GM23338 (cell line): ENCODE measurements around the gene CDC25C. TPM values are rescaled to one million over a fixed set of nuclear protein-coding genes. Genes with fewer than 3 reads are reported as not detected.

Experiments
- ATAC-seq: fragments of 200-7000 bp; cut with Tn5 transposase; 3 replicates; pipeline ENCODE4 v1.9.1; 2020
- DNase-seq: peaks from one replicate; pipeline ENCODE4 v3.0.0-alpha.2; 2015; ENCODE audit warnings: low spot score
- H2AFZ ChIP-seq: fragments of 200-600 bp; sonication (generic); 2 replicates; pipeline ENCODE4 v1.8.0; 2016; ENCODE audit warnings: antibody characterized with exemption, mild to moderate bottlenecking, moderate library complexity
- H3F3A ChIP-seq: fragments of 200-600 bp; sonication (generic); replicated peaks from 2 replicates; pipeline ENCODE4 v1.8.0; 2017; ENCODE audit warnings: antibody characterized with exemption, mixed run types, low read depth
- H3K27ac ChIP-seq: fragments of 200-600 bp; sonication (generic); 2 replicates; pipeline ENCODE4 v1.6.1; 2016; ENCODE audit warnings: low read depth
- H3K27me3 ChIP-seq: fragments of 200-600 bp; sonication (generic); 2 replicates; pipeline ENCODE4 v1.8.0; 2016; ENCODE audit warnings: mild to moderate bottlenecking, mixed run types, moderate library complexity; ENCODE audit not compliant: insufficient read depth
- H3K36me3 ChIP-seq: fragments of 200-600 bp; sonication (generic); 2 replicates; pipeline ENCODE4 v1.8.0; 2016; ENCODE audit warnings: mild to moderate bottlenecking; ENCODE audit not compliant: insufficient read depth
- H3K4me1 ChIP-seq: fragments of 200-600 bp; sonication (generic); 2 replicates; pipeline ENCODE4 v1.8.0; 2016; ENCODE audit warnings: mild to moderate bottlenecking, moderate library complexity; ENCODE audit not compliant: insufficient read depth
- H3K4me2 ChIP-seq: fragments of 200-600 bp; sonication (generic); 2 replicates; pipeline ENCODE4 v1.7.1; 2017; ENCODE audit warnings: mixed run types
- H3K4me3 ChIP-seq: fragments of 200-600 bp; sonication (generic); 2 replicates; pipeline ENCODE4 v1.6.1; 2016; ENCODE audit warnings: mixed run types
- H3K79me2 ChIP-seq: fragments of 200-600 bp; sonication (generic); replicated peaks from 2 replicates; pipeline ENCODE4 v1.8.0; 2017; ENCODE audit warnings: mild to moderate bottlenecking; ENCODE audit not compliant: insufficient read depth
- H3K9me2 ChIP-seq: fragments of 200-600 bp; sonication (generic); 2 replicates; pipeline ENCODE4 v1.8.0; 2017; ENCODE audit not compliant: insufficient read depth
- H4K20me1 ChIP-seq: fragments of 200-600 bp; sonication (generic); replicated peaks from 2 replicates; pipeline ENCODE4 v1.8.0; 2017; ENCODE audit warnings: mild to moderate bottlenecking; ENCODE audit not compliant: insufficient read depth
- H3K27ac Mint-ChIP-seq: 2 replicates; pipeline ENCODE4 v1.8.0; 2020; ENCODE audit warnings: inconsistent platforms, mild to moderate bottlenecking, moderate library complexity, mixed read lengths
- H3K27me3 Mint-ChIP-seq: 3 replicates; pipeline ENCODE4 v1.8.0; 2022; ENCODE audit warnings: low read depth, mild to moderate bottlenecking, moderate library complexity, mixed read lengths, inconsistent platforms; ENCODE audit not compliant: insufficient read depth, poor library complexity
- H3K36me3 Mint-ChIP-seq: 3 replicates; pipeline ENCODE4 v1.8.0; 2021; ENCODE audit warnings: low read depth, mild to moderate bottlenecking, inconsistent platforms, moderate library complexity, mixed read lengths
- H3K4me1 Mint-ChIP-seq: 3 replicates; pipeline ENCODE4 v1.8.0; 2020; ENCODE audit warnings: mild to moderate bottlenecking, inconsistent platforms, mixed read lengths
- H3K4me3 Mint-ChIP-seq: 3 replicates; pipeline ENCODE4 v1.8.0; 2021; ENCODE audit warnings: moderate library complexity, mild to moderate bottlenecking, inconsistent platforms, mixed read lengths
- H3K9me3 Mint-ChIP-seq: 3 replicates; pipeline ENCODE4 v1.8.0; 2020; ENCODE audit warnings: moderate library complexity, mild to moderate bottlenecking, inconsistent platforms, mixed read lengths
- CREB1 ChIP-seq: fragments of 250-450 bp; sonication (Bioruptor Pico); IDR thresholded peaks from 2 replicates; pipeline ENCODE4 v1.5.0; 2020; ENCODE audit warnings: low read depth, mild to moderate bottlenecking, moderate library complexity
- EZH2 ChIP-seq: fragments of 200-600 bp; sonication (generic); IDR thresholded peaks from one replicate; pipeline ENCODE4 v1.8.0; 2017; ENCODE audit warnings: antibody characterized with exemption, mild to moderate bottlenecking, low read depth; ENCODE audit not compliant: unreplicated experiment
- EZH2phosphoT487 ChIP-seq: fragments of 200-600 bp; sonication (generic); IDR thresholded peaks from one replicate; pipeline ENCODE4 v1.8.1; 2018; ENCODE audit warnings: antibody characterized with exemption; ENCODE audit not compliant: unreplicated experiment
- JUNB ChIP-seq: IDR thresholded peaks from one replicate; pipeline ENCODE4 v1.6.1; 2016; ENCODE audit warnings: antibody characterized with exemption; ENCODE audit not compliant: unreplicated experiment
- NANOG ChIP-seq: IDR thresholded peaks from 2 replicates; pipeline ENCODE4 v1.6.1; 2016; ENCODE audit warnings: antibody characterized with exemption, borderline replicate concordance
- POLR2AphosphoS5 ChIP-seq: IDR thresholded peaks from 2 replicates; pipeline ENCODE4 v1.6.1; 2016; ENCODE audit warnings: antibody characterized with exemption, low read depth
- REST ChIP-seq: IDR thresholded peaks from one replicate; pipeline ENCODE4 v1.6.1; 2018; ENCODE audit warnings: antibody characterized with exemption; ENCODE audit not compliant: unreplicated experiment
- STAT1 ChIP-seq: IDR thresholded peaks from one replicate; pipeline ENCODE4 v1.6.1; 2016; ENCODE audit warnings: antibody characterized with exemption; ENCODE audit not compliant: unreplicated experiment
- ZNF114 ChIP-seq: fragments of 250-450 bp; sonication (Bioruptor Pico); IDR thresholded peaks from 2 replicates; pipeline ENCODE4 v1.5.0; 2020; ENCODE audit warnings: mild to moderate bottlenecking, moderate library complexity
- ZNF462 ChIP-seq: fragments of 250-450 bp; sonication (Bioruptor Pico); IDR thresholded peaks from 2 replicates; pipeline ENCODE4 v1.5.0; 2020; ENCODE audit warnings: mild to moderate bottlenecking, moderate library complexity
- polyA plus RNA-seq: library from polyadenylated mRNA; unstranded; fragments of >200 nt; fragmentation: Nextera tagmentation; extraction: Ambion mirVana; gene quantifications from 2 replicates; pipeline ENCODE4 v1.2.1, GENCODE V29; 2016
- total RNA-seq: library from RNA; depleted of rRNA; stranded (reverse); fragments of >200 nt; shearing (Covaris generic); gene quantifications from 2 replicates; pipeline ENCODE4 v1.2.3, GENCODE V29; 2014
- TF ChIP-seq, protein P1 (sequence below), 2 experiments: fragments of 200-600 bp in 1 of 2; sonication (generic) in 1 of 2; conservative IDR thresholded peaks; 2 replicates each; pipeline versions ENCODE4 v1.5.1 to v1.6.1; 2016 to 2017; ENCODE audit warnings: antibody characterized with exemption in 2 of 2, low read depth in 2 of 2, mild to moderate bottlenecking in 2 of 2, moderate library complexity in 1 of 2

The CDC25C gene
- total and polyA plus RNA-seq, 2 experiments from 2014 or later = 20.9 to 25.6 TPM

DNA sequence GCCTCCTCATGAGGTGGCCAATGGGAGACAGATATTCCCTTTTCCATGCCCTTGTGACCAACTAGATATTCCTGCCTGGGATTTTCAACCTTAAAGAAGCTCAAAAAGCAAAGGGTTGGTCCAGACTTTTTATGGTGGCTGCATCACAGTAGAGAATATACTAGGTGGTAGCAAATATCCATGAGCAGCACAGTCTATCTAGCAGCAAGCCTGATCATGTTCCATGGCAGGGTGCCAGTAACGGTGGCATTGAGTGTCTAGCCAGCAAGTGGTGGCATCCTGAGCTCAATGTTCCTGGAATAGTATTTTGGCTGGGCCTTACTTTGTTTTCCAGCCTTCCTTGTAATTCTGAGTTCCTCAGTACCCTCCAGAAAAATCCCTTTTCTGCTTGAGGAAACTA, 25.8 kb downstream of the CDC25C start:
- Mint-ChIP-seq H3K9me3 (no peaks in the 10 kb centered on the region), H3K4me1 (no peaks in the 10 kb centered on the region), H3K27ac (no peak overlapping the region), H3K27me3 (peaks cover 3% of the 10 kb centered on the region), H3K36me3 (no peaks in the 10 kb centered on the region), H3K4me3 (no peak overlapping the region)
- no peak overlapping the region for H3K4me2 ChIP-seq
- no peak overlapping the region for H2AFZ ChIP-seq
- H3K27me3 ChIP-seq = no peaks in the 10 kb centered on the region
- TF ChIP-seq JUNB = no peak
- TF ChIP-seq NANOG = no peak
- TF ChIP-seq EZH2 = no peak
- TF ChIP-seq, protein P1, sequence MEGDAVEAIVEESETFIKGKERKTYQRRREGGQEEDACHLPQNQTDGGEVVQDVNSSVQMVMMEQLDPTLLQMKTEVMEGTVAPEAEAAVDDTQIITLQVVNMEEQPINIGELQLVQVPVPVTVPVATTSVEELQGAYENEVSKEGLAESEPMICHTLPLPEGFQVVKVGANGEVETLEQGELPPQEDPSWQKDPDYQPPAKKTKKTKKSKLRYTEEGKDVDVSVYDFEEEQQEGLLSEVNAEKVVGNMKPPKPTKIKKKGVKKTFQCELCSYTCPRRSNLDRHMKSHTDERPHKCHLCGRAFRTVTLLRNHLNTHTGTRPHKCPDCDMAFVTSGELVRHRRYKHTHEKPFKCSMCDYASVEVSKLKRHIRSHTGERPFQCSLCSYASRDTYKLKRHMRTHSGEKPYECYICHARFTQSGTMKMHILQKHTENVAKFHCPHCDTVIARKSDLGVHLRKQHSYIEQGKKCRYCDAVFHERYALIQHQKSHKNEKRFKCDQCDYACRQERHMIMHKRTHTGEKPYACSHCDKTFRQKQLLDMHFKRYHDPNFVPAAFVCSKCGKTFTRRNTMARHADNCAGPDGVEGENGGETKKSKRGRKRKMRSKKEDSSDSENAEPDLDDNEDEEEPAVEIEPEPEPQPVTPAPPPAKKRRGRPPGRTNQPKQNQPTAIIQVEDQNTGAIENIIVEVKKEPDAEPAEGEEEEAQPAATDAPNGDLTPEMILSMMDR (conservative IDR thresholded peaks at IDR 0.05; ENCODE audit: low read depth in 2 of 2) = no peak
- TF ChIP-seq ZNF114 = no peak
- TF ChIP-seq EZH2phosphoT487 = no peak
- H3K27ac ChIP-seq = no peak overlapping the region
- no peak for DNase-seq
- H3K4me3 ChIP-seq = no peak overlapping the region
- no peaks in the 10 kb centered on the region for H3K79me2 ChIP-seq
- H3K36me3 ChIP-seq = no peaks in the 10 kb centered on the region
- ATAC-seq = no peak
- H4K20me1 ChIP-seq = peaks cover 4% of the 10 kb centered on the region; the same call in 1 of the 2 replicates
- H3K4me1 ChIP-seq = no peaks in the 10 kb centered on the region
- no peaks in the 10 kb centered on the region for H3K9me2 ChIP-seq
- H3F3A ChIP-seq = no peaks in the 10 kb centered on the region

DNA sequence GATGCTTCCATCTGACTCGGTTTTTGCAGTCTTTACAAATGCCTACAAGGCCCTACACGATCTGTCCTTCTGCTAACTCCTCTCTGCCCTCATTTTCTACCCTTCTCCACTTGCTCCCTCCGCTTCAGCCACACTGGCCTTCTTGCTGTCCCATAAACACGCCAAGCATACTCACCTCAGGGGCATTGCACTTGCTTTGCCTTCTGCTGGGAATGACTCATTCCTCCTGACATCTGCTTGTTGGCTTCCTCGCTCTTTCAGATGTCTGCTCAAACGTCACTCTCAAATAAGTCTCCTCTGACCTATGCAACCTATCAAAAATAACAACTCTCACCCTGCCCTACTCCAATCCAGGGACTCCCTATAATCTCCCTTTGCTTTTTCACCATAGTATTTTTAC, 28.2 kb downstream of the CDC25C start:
- H3F3A ChIP-seq = no peaks in the 10 kb centered on the region
- Mint-ChIP-seq H3K27ac (no peak overlapping the region), H3K4me1 (no peaks in the 10 kb centered on the region), H3K27me3 (peaks cover 3% of the 10 kb centered on the region), H3K4me3 (no peak overlapping the region), H3K9me3 (no peaks in the 10 kb centered on the region), H3K36me3 (no peaks in the 10 kb centered on the region)
- no peaks in the 10 kb centered on the region for H3K9me2 ChIP-seq
- no peaks in the 10 kb centered on the region for H3K4me1 ChIP-seq
- H3K4me2 ChIP-seq = no peak overlapping the region
- no peak for DNase-seq
- no peaks in the 10 kb centered on the region; the same call in 1 of the 2 replicates for H4K20me1 ChIP-seq
- no peak for ATAC-seq
- no peaks in the 10 kb centered on the region for H3K27me3 ChIP-seq
- no peak overlapping the region for H3K4me3 ChIP-seq
- no peak overlapping the region for H2AFZ ChIP-seq
- H3K79me2 ChIP-seq = no peaks in the 10 kb centered on the region
- no peaks in the 10 kb centered on the region for H3K36me3 ChIP-seq
- H3K27ac ChIP-seq = no peak overlapping the region
- TF ChIP-seq NANOG = no peak
- TF ChIP-seq REST = no peak
- TF ChIP-seq EZH2 = no peak
- TF ChIP-seq ZNF114 = no peak
- TF ChIP-seq STAT1 = no peak
- no peak for TF ChIP-seq ZNF462 (CRISPR knock-in tag)
- TF ChIP-seq JUNB = no peak
- TF ChIP-seq CREB1 (CRISPR knock-in tag) = no peak
- TF ChIP-seq POLR2AphosphoS5 = no peak
